Head of caudate nucleus (tissue), 42 donors: ENCODE results near the gene SPDYE16.
"Not testable (repeated sequence)": the region's sequence is repeated elsewhere in the genome, so short reads cannot be mapped to it uniquely, and the experiment has no call there.

Source experiments
- DNase-seq, 42 donors: peaks; one replicate each; pipeline versions ENCODE4 v3.0.0 to v3.0.0-alpha.2; 2020 to 2021; ENCODE audit warnings: mixed read lengths in 7 of 42
- intact Hi-C: fragments of 100-400 bp; cut with DNase I; formaldehyde crosslinking; loops from one replicate; pipeline ENCODE4 v1.15.0; 2022

The SPDYE16 gene

DNA sequence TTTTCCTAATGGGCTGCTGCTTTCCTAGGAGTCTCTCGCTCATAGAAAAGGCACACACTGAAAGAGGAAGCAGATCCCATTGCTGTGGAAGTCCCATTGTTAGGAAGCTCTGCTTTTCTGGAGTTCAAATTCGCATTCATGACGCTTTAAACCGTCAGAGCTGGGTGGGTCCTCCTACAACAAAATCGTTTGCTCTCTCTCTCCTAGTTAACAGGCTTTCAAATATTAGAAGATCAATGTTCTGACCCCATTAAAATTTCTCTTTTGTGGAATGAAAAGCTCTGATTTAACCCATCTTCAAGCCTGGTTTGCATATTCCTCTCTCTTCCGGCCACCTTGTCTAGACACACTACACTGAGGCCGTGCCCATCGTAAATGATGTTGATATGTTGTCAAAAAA, at the start of gene SPDYE16:
Gene SPDYE16 (minus strand): TSS at position 101 of the 400 bp plus-strand sequence. CDS start 1,838 bp downstream, outside the sequence.
- intact Hi-C loops, DNase-seq: not testable (repeated sequence)

GRCh38 chr7:76592694-76593093, 49.6 kb upstream of the SPDYE16 start:
- intact Hi-C loops, DNase-seq: not testable (repeated sequence)

- DNase-seq, intact Hi-C loops: not testable (repeated sequence)
Observed at GRCh38 chr7:76591602-76592304, 48.7 kb upstream of the SPDYE16 start.

DNA sequence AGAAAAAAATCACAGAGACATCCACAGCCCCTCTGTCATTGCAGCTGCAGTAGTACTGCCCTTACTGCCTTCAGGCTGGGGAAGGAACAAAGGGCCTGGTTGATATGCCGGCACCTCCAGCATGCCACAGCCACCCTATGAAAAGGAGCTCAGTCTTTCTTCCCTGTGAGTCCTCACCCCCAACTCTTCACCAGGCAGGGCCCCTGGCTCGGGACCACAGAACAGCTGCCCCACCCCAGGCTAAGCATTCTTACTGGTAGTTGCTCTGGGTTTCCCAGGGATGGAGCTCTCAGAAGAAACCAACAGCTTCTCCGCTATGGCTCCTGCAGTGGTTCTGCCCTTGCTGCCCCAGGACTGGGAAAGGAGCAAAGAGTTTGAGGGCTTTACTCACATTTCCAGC, 47.9 kb upstream of the SPDYE16 start:
- intact Hi-C loops: not testable (repeated sequence)
- peak in 4 of 42 donors; percentile 2 to 39 (median 17) for DNase-seq

GRCh38 chr7:76588586-76588985, 45.5 kb upstream of the SPDYE16 start:
- DNase-seq, intact Hi-C loops: not testable (repeated sequence)

DNA sequence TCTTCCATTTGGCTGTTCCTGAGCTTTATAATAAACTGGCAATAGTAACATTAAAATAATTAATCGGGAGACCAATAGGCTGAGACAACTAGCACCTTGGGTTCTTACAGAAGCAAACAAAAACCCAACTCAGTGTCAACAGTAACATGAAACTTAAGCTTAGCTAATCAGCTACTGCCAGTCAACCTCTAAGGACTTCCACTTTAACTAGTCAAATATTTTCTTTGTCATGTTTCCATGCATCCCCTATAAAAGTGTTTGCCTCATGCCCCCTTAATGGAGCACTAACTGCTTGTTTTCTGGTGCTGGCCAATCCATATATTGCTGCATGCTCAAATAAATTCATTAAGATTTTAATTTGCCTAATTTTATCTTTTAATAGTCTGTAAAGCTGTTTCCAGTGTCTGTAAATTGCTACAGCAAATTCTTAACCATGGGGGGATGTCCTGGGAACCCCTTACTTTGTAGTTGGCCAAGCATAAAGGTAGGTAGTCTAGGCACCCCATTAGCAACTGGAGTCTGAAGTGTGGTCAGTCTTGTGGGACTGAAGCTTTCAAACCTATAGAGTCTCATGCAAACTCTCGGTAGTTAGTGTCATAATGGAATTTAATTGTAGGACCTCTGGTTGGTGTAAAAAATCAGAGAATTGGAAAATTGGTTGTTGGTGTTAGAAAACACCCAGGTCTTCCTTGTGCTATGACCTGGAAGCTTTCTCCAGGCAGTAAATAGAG, 43.7 kb upstream of the SPDYE16 start:
- DNase-seq, intact Hi-C loops: not testable (repeated sequence)

GRCh38 chr7:76583636-76584281, 40.7 kb upstream of the SPDYE16 start:
- DNase-seq, intact Hi-C loops: not testable (repeated sequence)

DNA sequence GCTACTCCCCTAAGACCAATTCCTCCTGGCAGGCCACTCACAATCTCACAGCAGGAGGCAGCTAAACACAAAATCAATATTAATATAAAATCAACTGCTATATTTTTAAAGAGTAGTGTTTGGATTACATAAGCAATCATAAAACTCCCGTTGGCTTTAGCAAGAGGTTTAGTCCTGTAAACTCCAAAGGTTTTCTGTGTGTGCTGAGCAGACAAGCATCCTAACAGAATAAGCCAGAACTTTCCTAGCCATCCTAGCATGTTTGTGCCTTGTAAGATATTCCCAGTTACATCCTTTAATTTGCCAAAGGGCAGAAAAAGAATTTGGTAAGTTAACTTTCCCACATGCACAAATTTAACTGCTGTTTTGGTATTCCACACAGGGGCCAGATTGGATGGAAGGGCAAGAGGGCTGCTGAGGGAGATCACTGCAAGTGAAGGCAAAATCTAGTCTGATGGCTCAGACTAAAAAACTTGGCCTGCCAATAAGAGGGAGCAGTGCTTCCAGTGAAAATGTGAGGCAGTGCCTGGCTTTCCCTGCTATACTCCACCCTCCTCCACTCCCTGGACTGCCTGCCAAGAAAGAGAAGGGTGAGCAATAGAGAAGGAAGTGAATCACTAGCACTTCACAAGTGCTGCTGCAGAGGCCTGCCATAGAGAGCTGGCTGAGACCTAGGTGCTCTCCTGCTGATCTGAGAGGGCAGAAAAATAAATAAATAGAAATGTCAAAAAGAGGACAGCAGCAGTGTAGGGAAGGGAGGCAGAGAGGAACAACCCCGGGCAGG, 39.9 kb upstream of the SPDYE16 start:
- peak in 41 of 42 donors; percentile 4 to 85 (median 55) for DNase-seq
- intact Hi-C loops: not testable (repeated sequence)

DNA sequence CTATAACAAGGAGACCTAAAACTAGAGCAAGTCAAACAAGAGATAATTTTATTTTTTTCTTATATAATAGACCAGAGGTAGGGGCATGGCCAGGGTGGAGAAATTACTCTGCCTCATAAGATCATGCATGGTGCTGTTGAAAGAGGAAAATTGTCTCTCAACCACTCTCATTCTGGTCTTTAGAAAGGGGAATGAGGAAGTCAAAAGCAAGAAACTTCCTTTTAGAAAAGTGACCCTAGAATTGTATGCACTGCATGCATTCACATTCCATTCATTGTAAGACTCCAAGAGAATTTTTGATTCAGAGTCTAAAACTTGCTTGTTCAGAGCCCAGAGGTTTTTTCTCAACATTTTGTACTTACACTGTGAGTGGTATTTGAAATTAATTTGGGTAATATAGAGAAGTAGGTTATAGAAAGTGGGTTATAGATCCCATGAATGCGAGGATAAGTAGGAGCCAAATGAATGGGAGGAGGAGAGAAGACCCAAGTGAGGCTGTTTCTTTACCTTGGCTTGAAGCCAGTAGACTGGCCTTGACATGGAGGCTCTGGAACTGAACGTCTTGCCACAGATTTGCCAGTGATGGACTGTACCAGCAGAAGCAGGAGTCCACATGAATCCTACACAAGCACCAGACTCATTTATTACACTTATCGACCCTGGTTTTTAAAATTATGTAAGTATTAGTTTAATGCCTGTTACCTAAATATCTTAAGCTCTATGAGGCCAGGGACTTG, 33.0 kb upstream of the SPDYE16 start:
- intact Hi-C loops: not testable (repeated sequence)

DNA sequence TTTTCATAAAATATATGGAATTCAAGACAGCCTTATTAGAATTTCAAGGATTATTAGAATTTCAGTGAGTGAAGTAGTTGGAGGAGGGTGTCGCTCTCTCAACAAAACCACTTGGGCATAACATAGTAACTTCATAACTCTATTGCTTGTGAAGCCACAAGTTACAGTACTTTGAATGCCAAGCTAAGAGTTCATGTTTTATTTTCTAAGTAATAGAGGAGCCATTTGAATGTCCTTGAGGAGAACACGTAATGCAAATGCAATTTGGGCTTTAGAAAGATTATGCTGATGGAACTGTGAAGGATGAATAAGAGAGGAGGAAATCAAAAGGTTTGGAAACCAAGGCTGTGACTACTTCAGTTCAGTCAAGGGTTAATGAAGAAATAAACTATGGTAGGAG, 32.3 kb upstream of the SPDYE16 start:
- intact Hi-C loops, DNase-seq: not testable (repeated sequence)

More for the DNA sequence above, 33.0 kb upstream of the SPDYE16 start:
- DNase-seq: not testable (repeated sequence)

DNA sequence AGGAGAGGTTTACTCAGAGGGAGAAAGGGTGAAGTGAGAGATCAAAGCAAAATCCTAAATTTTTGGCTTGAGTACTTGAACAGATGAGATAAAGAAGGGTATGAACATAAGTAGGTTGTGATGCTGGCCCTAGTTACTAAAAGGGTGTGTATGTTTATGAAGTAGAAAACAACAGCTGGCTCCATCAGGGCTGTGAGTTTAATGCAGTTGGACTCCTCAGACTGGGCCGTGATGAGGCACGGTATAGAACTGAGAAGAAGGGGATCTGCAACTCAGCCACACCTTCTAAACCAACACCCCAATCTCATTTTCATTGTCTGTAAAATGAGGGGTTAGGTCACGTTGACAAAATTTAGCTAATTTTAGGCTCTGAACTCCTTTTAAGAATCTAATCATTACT, 29.2 kb upstream of the SPDYE16 start:
- intact Hi-C loops: not testable (repeated sequence)

DNA sequence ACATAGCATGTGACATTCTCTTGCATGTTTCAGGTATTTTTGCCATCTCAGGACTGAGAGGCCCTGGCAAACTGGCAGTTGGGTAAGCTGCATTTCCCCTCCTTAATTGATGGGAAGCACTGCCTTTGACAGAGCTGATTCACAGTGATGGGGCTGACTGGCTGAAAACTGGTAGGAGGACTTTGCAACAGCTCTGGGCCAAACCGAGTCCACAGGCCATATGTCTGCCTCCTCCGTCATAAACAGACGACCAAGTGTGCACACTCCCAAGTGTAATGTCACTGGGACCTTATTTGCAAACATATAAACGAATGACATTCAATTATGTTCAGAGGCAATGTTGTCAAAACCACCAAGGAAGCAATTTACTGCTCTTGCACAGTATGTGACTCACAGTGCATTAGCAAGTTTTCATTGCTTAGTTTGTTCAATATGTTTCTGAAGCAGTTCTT, 27.3 kb upstream of the SPDYE16 start:
- peak in 8 of 42 donors; percentile 2 to 17 (median 10) for DNase-seq

More for the DNA sequence above, 29.2 kb upstream of the SPDYE16 start:
- DNase-seq: not testable (repeated sequence)

GRCh38 chr7:76568742-76569141, 25.6 kb upstream of the SPDYE16 start:
- intact Hi-C loops, DNase-seq: not testable (repeated sequence)

More for the DNA sequence above, 27.3 kb upstream of the SPDYE16 start:
- intact Hi-C loops: not testable (repeated sequence)

DNA sequence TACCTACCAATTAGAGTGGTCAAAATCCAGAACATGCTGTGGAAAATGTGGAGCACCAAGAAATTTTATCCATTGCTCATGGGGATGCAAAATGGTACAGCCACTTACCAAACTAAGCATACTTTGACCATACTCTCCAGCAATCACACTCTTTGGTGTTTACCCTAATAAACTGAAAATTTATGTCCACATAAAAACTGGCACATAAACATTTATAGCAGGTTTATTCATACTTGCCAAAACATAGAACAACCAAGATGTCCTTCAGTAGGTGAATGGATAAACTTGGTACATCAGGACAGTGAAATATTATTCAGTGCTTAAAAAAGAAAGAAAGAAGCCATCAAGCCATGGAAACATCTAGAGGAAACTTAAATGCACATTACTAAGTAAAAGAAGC, 24.7 kb upstream of the SPDYE16 start:
- intact Hi-C loops, DNase-seq: not testable (repeated sequence)

- DNase-seq, intact Hi-C loops: not testable (repeated sequence)
Observed at GRCh38 chr7:76567311-76567710, 24.2 kb upstream of the SPDYE16 start.

- intact Hi-C loops, DNase-seq: not testable (repeated sequence)
Observed at GRCh38 chr7:76565001-76565400, 21.9 kb upstream of the SPDYE16 start.

DNA sequence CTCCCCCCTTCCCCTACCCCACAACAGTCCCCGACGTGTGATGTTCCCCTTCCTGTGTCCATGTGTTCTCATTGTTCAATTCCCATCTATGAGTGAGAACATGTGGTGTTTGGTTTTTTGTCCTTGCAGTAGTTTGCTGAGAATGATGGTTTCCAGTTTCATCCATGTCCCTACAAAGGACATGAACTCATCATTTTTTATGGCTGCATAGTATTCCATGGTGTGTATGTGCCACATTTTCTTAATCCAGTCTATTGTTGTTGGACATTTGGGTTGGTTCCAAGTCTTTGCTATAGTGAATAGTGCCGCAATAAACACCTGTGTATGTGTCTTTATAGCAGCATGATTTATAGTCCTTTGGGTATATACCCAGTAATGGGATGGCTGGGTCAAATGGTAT, 18.2 kb upstream of the SPDYE16 start:
- DNase-seq, intact Hi-C loops: not testable (repeated sequence)

DNA sequence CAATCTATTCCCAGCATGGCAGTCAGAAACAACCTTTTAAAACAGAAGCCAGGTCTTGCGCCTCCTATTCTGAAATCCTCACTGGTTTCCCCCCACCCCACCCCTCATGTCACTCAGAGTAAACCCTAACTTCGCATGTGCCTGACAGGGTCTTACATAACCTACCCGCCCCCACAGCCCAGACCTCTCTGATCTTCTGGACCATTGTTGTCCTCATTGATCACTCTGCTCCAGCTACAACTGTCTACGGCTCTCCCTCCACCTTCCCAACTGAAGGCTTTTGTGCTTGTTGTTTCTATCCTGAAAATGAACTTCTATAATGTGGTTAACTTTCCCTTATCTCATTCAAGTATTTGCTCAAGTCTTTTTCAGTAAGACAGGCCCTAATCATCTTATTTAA, 17.1 kb upstream of the SPDYE16 start:
- intact Hi-C loops, DNase-seq: not testable (repeated sequence)
